NOMO-1 (cell line): ENCODE data around the gene RAPGEF5.

Experiments
- DNase-seq, 2 experiments: peaks; one replicate each; lab custom pipeline; 2025; ENCODE audit not compliant: unreplicated experiment in 2 of 2; lab: John Stamatoyannopoulos, UW

Gene RAPGEF5

GRCh38 chr7:22317632-22318031, 39.3 kb downstream of the RAPGEF5 start:
- DNase-seq = no peak

GRCh38 chr7:22316914-22317313, 40.0 kb downstream of the RAPGEF5 start:
- DNase-seq = no peak

- no peak for DNase-seq
These were observed 49.1 kb downstream of the RAPGEF5 start for GRCh38 chr7:22307816-22308215.

- DNase-seq = no peak
These were observed 51.2 kb downstream of the RAPGEF5 start for GRCh38 chr7:22305706-22306105.

GRCh38 chr7:22302951-22303423, 54.0 kb downstream of the RAPGEF5 start:
- no peak for DNase-seq

- DNase-seq = no peak
These were observed 54.8 kb downstream of the RAPGEF5 start for GRCh38 chr7:22302193-22302592.

- no peak for DNase-seq
These were observed 55.2 kb downstream of the RAPGEF5 start for GRCh38 chr7:22301790-22302189.

GRCh38 chr7:22300839-22301238, 56.1 kb downstream of the RAPGEF5 start:
- DNase-seq = no peak

- DNase-seq = no peak
These were observed 60.0 kb downstream of the RAPGEF5 start for GRCh38 chr7:22296916-22297315.

GRCh38 chr7:22296265-22296566, 60.7 kb downstream of the RAPGEF5 start:
- no peak for DNase-seq

- DNase-seq = no peak
These were observed 61.3 kb downstream of the RAPGEF5 start for GRCh38 chr7:22295402-22296264.

GRCh38 chr7:22292531-22292930, 64.4 kb downstream of the RAPGEF5 start:
- DNase-seq = no peak

GRCh38 chr7:22291977-22292376, 65.0 kb downstream of the RAPGEF5 start:
- DNase-seq = no peak

- DNase-seq = no peak
These were observed 68.8 kb downstream of the RAPGEF5 start for GRCh38 chr7:22288202-22288601.

GRCh38 chr7:22287412-22287811, 69.5 kb downstream of the RAPGEF5 start:
- DNase-seq = no peak

GRCh38 chr7:22286436-22286835, 70.5 kb downstream of the RAPGEF5 start:
- no peak for DNase-seq

GRCh38 chr7:22281481-22281880, 75.5 kb downstream of the RAPGEF5 start:
- no peak for DNase-seq

GRCh38 chr7:22280031-22280430, 76.9 kb downstream of the RAPGEF5 start:
- no peak for DNase-seq

GRCh38 chr7:22278660-22279059, 78.3 kb downstream of the RAPGEF5 start:
- DNase-seq = no peak

GRCh38 chr7:22277375-22277774, 79.6 kb downstream of the RAPGEF5 start:
- DNase-seq = no peak

GRCh38 chr7:22275661-22276060, 81.3 kb downstream of the RAPGEF5 start:
- DNase-seq = no peak

GRCh38 chr7:22271311-22271710, 85.6 kb downstream of the RAPGEF5 start:
- DNase-seq = no peak

GRCh38 chr7:22270371-22270770, 86.6 kb downstream of the RAPGEF5 start:
- DNase-seq = no peak
